SK-N-MC (cell line): Measurements from ENCODE around the gene DGKE.

Experiments used
- EZH2 ChIP-seq: fragments of 200-600 bp; sonication (generic); IDR thresholded peaks from one replicate; pipeline ENCODE4 v1.6.1; 2017; ENCODE audit warnings: antibody characterized with exemption
- FOXP2 ChIP-seq: optimal IDR thresholded peaks from 2 replicates; pipeline ENCODE3; 2011; ENCODE audit warnings: mild to moderate bottlenecking, moderate library complexity; ENCODE audit not compliant: insufficient read depth; ENCODE audit errors: extremely low read length, control extremely low read depth
- POLR2AphosphoS5 ChIP-seq: IDR thresholded peaks from 2 replicates; pipeline ENCODE4 v1.6.1; 2012; ENCODE audit warnings: mild to moderate bottlenecking, low read depth, low read length, borderline replicate concordance

- no peak for TF ChIP-seq EZH2
- TF ChIP-seq POLR2AphosphoS5, result no peak
- no peak for TF ChIP-seq FOXP2
These were observed 40.0 kb upstream of the DGKE start for GRCh38 chr17:56793957-56794356.
